Suprapubic skin (tissue), 4 donors: Measurements from ENCODE around the gene CCDC32. TPM values are rescaled to one million over a fixed set of nuclear protein-coding genes. Genes with fewer than 3 reads are reported as not detected.

Experiments
- DNase-seq, 2 donors: peaks; one replicate each; pipeline ENCODE4 v3.0.0-alpha.2; 2019; ENCODE audit warnings: low spot score in 2 of 2
- H3K27ac ChIP-seq: fragments of 200-600 bp; sonication (generic); one replicate; pipeline ENCODE4 v1.5.1; 2019
- H3K27me3 ChIP-seq: fragments of 200-600 bp; sonication (generic); one replicate; pipeline ENCODE4 v1.5.1; 2019
- H3K36me3 ChIP-seq: fragments of 200-600 bp; sonication (generic); one replicate; pipeline ENCODE4 v1.5.1; 2019
- H3K4me1 ChIP-seq: fragments of 200-600 bp; sonication (generic); one replicate; pipeline ENCODE4 v1.5.1; 2019
- H3K4me3 ChIP-seq: fragments of 200-600 bp; sonication (generic); one replicate; pipeline ENCODE4 v1.5.1; 2019; ENCODE audit warnings: mild to moderate bottlenecking
- H3K9me3 ChIP-seq: fragments of 200-600 bp; sonication (generic); one replicate; pipeline ENCODE4 v1.5.1; 2019
- CTCF ChIP-seq, 2 donors: fragments of 200-600 bp in 1 of 2; fragments of 450-650 bp in 1 of 2; sonication (generic) in 1 of 2; IDR thresholded peaks; one replicate each; pipeline ENCODE4 v1.5.1; 2016 to 2019; ENCODE audit warnings: antibody characterized with exemption in 2 of 2, mild to moderate bottlenecking in 1 of 2, moderate library complexity in 1 of 2
- EP300 ChIP-seq: sonication (generic); formaldehyde crosslinking; IDR thresholded peaks from one replicate; pipeline ENCODE4 v1.6.1; 2017; ENCODE audit warnings: antibody characterized with exemption
- POLR2A ChIP-seq, 2 donors: fragments of 450-650 bp; IDR thresholded peaks; one replicate each; pipeline ENCODE4 v1.6.1; 2017; ENCODE audit warnings: antibody characterized with exemption in 2 of 2, mild to moderate bottlenecking in 2 of 2, moderate library complexity in 2 of 2
- POLR2AphosphoS5 ChIP-seq, 3 donors: sonication (generic); formaldehyde crosslinking; IDR thresholded peaks; one replicate each; pipeline ENCODE4 v1.6.1; 2017; ENCODE audit warnings: antibody characterized with exemption in 3 of 3
- WGBS: methylation state at CpG from one replicate; pipeline ENCODE4 v1.1.5; 2018; 5-methylcytosine and 5-hydroxymethylcytosine counted together
- total RNA-seq, 4 donors: library from RNA; depleted of rRNA; stranded (reverse); fragments of >200 nt; gene quantifications; one replicate each; pipeline ENCODE4 v1.1.0, GENCODE V29; 2016

The CCDC32 gene
- total RNA-seq, 4 donors from 2014 or later, result 13.4 to 27.6 (median 19.6) TPM

DNA sequence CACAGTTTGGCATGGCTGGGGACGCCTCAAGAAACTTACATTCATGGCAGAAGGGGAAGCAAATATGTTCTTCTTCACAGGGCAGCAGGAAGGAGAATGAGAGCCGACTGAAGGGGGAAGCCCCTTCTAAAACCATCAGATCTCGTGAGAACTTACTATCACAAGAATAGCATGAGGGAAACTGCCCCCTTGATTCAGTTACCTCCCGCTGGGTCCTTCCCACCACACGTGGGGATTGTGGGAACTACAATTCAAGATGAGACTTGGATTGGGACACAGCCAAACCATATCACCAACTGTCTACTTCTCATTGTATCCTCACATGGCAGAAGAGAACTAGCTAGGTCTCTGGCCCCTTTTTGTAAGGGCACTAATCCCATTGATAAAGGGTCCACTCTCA, 30.5 kb downstream of the CCDC32 start:
- H3K36me3 ChIP-seq, result peaks cover 4% of the 10 kb centered on the region
- H3K4me3 ChIP-seq, result no peak overlapping the region
- no peak for DNase-seq
- H3K9me3 ChIP-seq, result no peaks in the 10 kb centered on the region
- TF ChIP-seq POLR2A (IDR thresholded peaks at IDR 0.05) (no peak), POLR2AphosphoS5 (IDR thresholded peaks at IDR 0.05) (no peak), CTCF (IDR thresholded peaks at IDR 0.05) (no peak), EP300 (no peak)
- H3K4me1 ChIP-seq, result no peaks in the 10 kb centered on the region
- 73% methylated on average over 5 of the region's 5 CpGs for WGBS
- no peak overlapping the region for H3K27ac ChIP-seq
- H3K27me3 ChIP-seq, result no peaks in the 10 kb centered on the region

- Histone ChIP-seq H3K4me3 (no peak overlapping the region), H3K9me3 (no peaks in the 10 kb centered on the region), H3K4me1 (no peaks in the 10 kb centered on the region), H3K36me3 (peaks cover under 1% of the 10 kb centered on the region), H3K27ac (no peak overlapping the region), H3K27me3 (no peaks in the 10 kb centered on the region)
- no peak for DNase-seq
- TF ChIP-seq EP300 (no peak), POLR2A (IDR thresholded peaks at IDR 0.05) (no peak), CTCF (IDR thresholded peaks at IDR 0.05) (no peak), POLR2AphosphoS5 (IDR thresholded peaks at IDR 0.05) (no peak)
- 96% methylated on average over 4 of the region's 4 CpGs for WGBS
Observed at GRCh38 chr15:40533763-40534364, 31.0 kb downstream of the CCDC32 start.

- Histone ChIP-seq H3K36me3 (no peaks in the 10 kb centered on the region), H3K9me3 (no peaks in the 10 kb centered on the region)
Observed at GRCh38 chr15:40528801-40529200, 36.0 kb downstream of the CCDC32 start.

DNA sequence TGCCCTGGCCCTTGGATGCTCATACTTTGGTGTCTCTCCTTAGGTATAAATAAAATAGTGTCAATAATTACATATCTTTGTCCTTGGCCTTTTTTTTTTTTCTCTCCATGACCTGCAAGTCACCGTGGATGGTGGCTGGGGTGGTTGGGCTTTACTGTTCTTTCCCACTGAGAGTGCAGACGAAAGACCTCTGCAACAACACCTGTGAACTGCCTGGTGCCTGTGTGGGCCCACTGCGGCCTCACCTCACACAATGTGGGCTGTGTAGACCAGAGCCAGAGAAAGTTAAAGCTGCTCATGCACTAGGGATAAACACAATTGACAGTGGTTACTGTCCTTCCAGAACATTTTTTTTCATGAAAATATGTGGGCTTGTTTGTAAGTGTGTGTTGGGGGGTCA, 39.0 kb downstream of the CCDC32 start:
- no peak overlapping the region for H3K27ac ChIP-seq
- H3K27me3 ChIP-seq, result no peaks in the 10 kb centered on the region
- TF ChIP-seq POLR2A (IDR thresholded peaks at IDR 0.05) (no peak), CTCF (IDR thresholded peaks at IDR 0.05) (no peak), POLR2AphosphoS5 (IDR thresholded peaks at IDR 0.05) (no peak), EP300 (no peak)
- no peak overlapping the region for H3K4me3 ChIP-seq
- DNase-seq, result no peak
- WGBS, result 98% methylated on average over 3 of the region's 3 CpGs
- no peaks in the 10 kb centered on the region for H3K9me3 ChIP-seq
- H3K36me3 ChIP-seq, result no peaks in the 10 kb centered on the region
- no peaks in the 10 kb centered on the region for H3K4me1 ChIP-seq

More at GRCh38 chr15:40528801-40529200, 36.0 kb downstream of the CCDC32 start:
- H3K27ac ChIP-seq, result no peak overlapping the region
- TF ChIP-seq CTCF (IDR thresholded peaks at IDR 0.05), result no peak
- no peak for TF ChIP-seq POLR2AphosphoS5 (IDR thresholded peaks at IDR 0.05)
- TF ChIP-seq POLR2A (IDR thresholded peaks at IDR 0.05), result no peak
- no peak for TF ChIP-seq EP300
- 89% methylated on average over 4 of the region's 6 CpGs for WGBS
- DNase-seq, result no peak
- H3K4me1 ChIP-seq, result no peaks in the 10 kb centered on the region
- no peak overlapping the region for H3K4me3 ChIP-seq
- H3K27me3 ChIP-seq, result no peaks in the 10 kb centered on the region

- Histone ChIP-seq H3K9me3 (no peaks in the 10 kb centered on the region), H3K27me3 (no peaks in the 10 kb centered on the region), H3K36me3 (no peaks in the 10 kb centered on the region), H3K4me1 (no peaks in the 10 kb centered on the region), H3K27ac (no peak overlapping the region), H3K4me3 (no peak overlapping the region)
- no peak for DNase-seq
- TF ChIP-seq CTCF (IDR thresholded peaks at IDR 0.05) (no peak), EP300 (no peak), POLR2AphosphoS5 (IDR thresholded peaks at IDR 0.05) (no peak), POLR2A (IDR thresholded peaks at IDR 0.05) (no peak)
Observed at GRCh38 chr15:40523611-40524010, 41.2 kb downstream of the CCDC32 start.
